Lung (tissue), 16 donors: ENCODE data around the gene ACVR2A. TPM values are rescaled to one million over a fixed set of nuclear protein-coding genes. Genes with fewer than 3 reads are reported as not detected.

Experiments
- ATAC-seq: fragments of 200-7000 bp; cut with Tn5 transposase; one replicate; pipeline ENCODE4 v1.9.1; 2020; ENCODE audit warnings: moderate number of reproducible peaks; ENCODE audit not compliant: insufficient read depth, low FRiP score
- DNase-seq, 3 donors: peaks; one replicate each; pipeline ENCODE4 v3.0.0-alpha.2; 2013 to 2017
- H3K27ac ChIP-seq, 2 donors: one replicate each; pipeline ENCODE4 v1.5.1; 2013; ENCODE audit warnings: mild to moderate bottlenecking in 2 of 2, moderate library complexity in 2 of 2, control low read depth in 1 of 2, inconsistent platforms in 1 of 2, low read depth in 1 of 2, low read length in 1 of 2
- H3K27me3 ChIP-seq, 3 donors: one replicate each; pipeline ENCODE4 v1.5.1; 2013; ENCODE audit warnings: low read length in 2 of 3; ENCODE audit not compliant: control insufficient read depth in 3 of 3, insufficient read depth in 3 of 3
- H3K36me3 ChIP-seq, 4 donors: one replicate each; pipeline ENCODE4 v1.5.1; 2013; ENCODE audit warnings: low read length in 4 of 4, mild to moderate bottlenecking in 1 of 4, moderate library complexity in 1 of 4; ENCODE audit not compliant: control insufficient read depth in 4 of 4, insufficient read depth in 4 of 4
- H3K4me1 ChIP-seq, 5 donors: one replicate each; pipeline ENCODE4 v1.5.1; 2013; ENCODE audit warnings: low read length in 5 of 5, mild to moderate bottlenecking in 2 of 5, moderate library complexity in 1 of 5; ENCODE audit not compliant: control insufficient read depth in 5 of 5, insufficient read depth in 5 of 5
- H3K4me3 ChIP-seq: one replicate; pipeline ENCODE4 v1.5.1; 2013; ENCODE audit warnings: mild to moderate bottlenecking, control low read depth, moderate library complexity
- H3K9ac ChIP-seq, 2 donors: one replicate each; pipeline ENCODE4 v1.5.1; 2013; ENCODE audit warnings: low read length in 2 of 2, control low read depth in 1 of 2; ENCODE audit not compliant: insufficient read depth in 1 of 2
- H3K9me3 ChIP-seq, 4 donors: one replicate each; pipeline ENCODE4 v1.5.1; 2013; ENCODE audit warnings: low read length in 3 of 4, mild to moderate bottlenecking in 1 of 4, moderate library complexity in 1 of 4; ENCODE audit not compliant: control insufficient read depth in 4 of 4, insufficient read depth in 3 of 4
- WGBS, 2 donors: extraction: QIAGEN DNeasy Blood & Tissue Kit; methylation state at CpG; one replicate each; pipeline ENCODE4 v1.1.7; 2013; 5-methylcytosine and 5-hydroxymethylcytosine counted together
- long read RNA-seq, 5 donors: transcript quantifications; one replicate each; lab custom pipeline, GENCODE V29; 2026
- polyA plus RNA-seq, 2 donors: library from polyadenylated mRNA; stranded (reverse); fragments of 200-250 nt; gene quantifications; one replicate each; pipeline ENCODE4 v1.2.1, GENCODE V29; 2013
- total RNA-seq, 2 donors: library from RNA; depleted of rRNA in 1 of 2; stranded (reverse); fragments of >200 nt in 1 of 2; gene quantifications; one replicate each; pipeline ENCODE4 v1.2.1, GENCODE V29; 2014 to 2021
- TF ChIP-seq, protein P1 (sequence below): IDR thresholded peaks from 2 replicates; pipeline ENCODE4 v1.5.1; 2012; ENCODE audit warnings: mild to moderate bottlenecking; ENCODE audit errors: control extremely low read depth, extremely low read depth
- donor health status: control.
- donor health status: control.
- donor health status: Bipolar disorder and iron deficiency.
- donor health status: healthy.
- donor health status: DM: yes; HTN: yes; CAD: no.

Gene ACVR2A
- total RNA-seq (10 to 100 TPM; 16.0 to 56.5 TPM), polyA plus RNA-seq (1 to 10 TPM; 4.0 to 5.8 TPM)
- long read RNA-seq, donor 1, full-length matches to known transcripts, result 24 of 29 reads
- long read RNA-seq, donor 1, partial matches to known transcripts, result 5 of 29 reads
- long read RNA-seq, donor 1, other reads (novel, unspliced or antisense), result 0 of 29 reads
- long read RNA-seq, donor 2, full-length matches to known transcripts, result 1 of 1 reads
- long read RNA-seq, donor 2, partial matches to known transcripts, result 0 of 1 reads
- long read RNA-seq, donor 2, other reads (novel, unspliced or antisense), result 0 of 1 reads
- long read RNA-seq, donor 3, full-length matches to known transcripts, result 8 of 14 reads
- long read RNA-seq, donor 3, partial matches to known transcripts, result 6 of 14 reads
- long read RNA-seq, donor 3, other reads (novel, unspliced or antisense), result 0 of 14 reads
- long read RNA-seq, donor 4, full-length matches to known transcripts, result 4 of 4 reads
- long read RNA-seq, donor 4, partial matches to known transcripts, result 0 of 4 reads
- long read RNA-seq, donor 4, other reads (novel, unspliced or antisense), result 0 of 4 reads
- long read RNA-seq, donor 5, full-length matches to known transcripts, result 17 of 17 reads
- long read RNA-seq, donor 5, partial matches to known transcripts, result 0 of 17 reads
- long read RNA-seq, donor 5, other reads (novel, unspliced or antisense), result 0 of 17 reads

GRCh38 chr2:147844697-147845410 is at the start of gene ACVR2A:
TSS of gene ACVR2A (plus strand) at chr2:147845029. CDS start at chr2:147845153, 124 bp downstream.
- H3K27ac ChIP-seq, result peak within 1 kb of the TSS; percentile 97 to 98
- H3K9ac ChIP-seq, result peak within 1 kb of the TSS; percentile 79 to 91
- no peaks in the 10 kb centered on the region for H3K27me3 ChIP-seq
- no peaks in the 10 kb centered on the region for H3K36me3 ChIP-seq
- TF ChIP-seq, protein P1, sequence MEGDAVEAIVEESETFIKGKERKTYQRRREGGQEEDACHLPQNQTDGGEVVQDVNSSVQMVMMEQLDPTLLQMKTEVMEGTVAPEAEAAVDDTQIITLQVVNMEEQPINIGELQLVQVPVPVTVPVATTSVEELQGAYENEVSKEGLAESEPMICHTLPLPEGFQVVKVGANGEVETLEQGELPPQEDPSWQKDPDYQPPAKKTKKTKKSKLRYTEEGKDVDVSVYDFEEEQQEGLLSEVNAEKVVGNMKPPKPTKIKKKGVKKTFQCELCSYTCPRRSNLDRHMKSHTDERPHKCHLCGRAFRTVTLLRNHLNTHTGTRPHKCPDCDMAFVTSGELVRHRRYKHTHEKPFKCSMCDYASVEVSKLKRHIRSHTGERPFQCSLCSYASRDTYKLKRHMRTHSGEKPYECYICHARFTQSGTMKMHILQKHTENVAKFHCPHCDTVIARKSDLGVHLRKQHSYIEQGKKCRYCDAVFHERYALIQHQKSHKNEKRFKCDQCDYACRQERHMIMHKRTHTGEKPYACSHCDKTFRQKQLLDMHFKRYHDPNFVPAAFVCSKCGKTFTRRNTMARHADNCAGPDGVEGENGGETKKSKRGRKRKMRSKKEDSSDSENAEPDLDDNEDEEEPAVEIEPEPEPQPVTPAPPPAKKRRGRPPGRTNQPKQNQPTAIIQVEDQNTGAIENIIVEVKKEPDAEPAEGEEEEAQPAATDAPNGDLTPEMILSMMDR, result no peak
- H3K4me3 ChIP-seq, result peak within 1 kb of the TSS; percentile 91
- H3K9me3 ChIP-seq, result no peaks in the 10 kb centered on the region
- peaks cover 0 to 17% (median 9%) of the 10 kb centered on the region in 5 donors for H3K4me1 ChIP-seq
- WGBS, 2 donors, result 0 to 1% methylated on average over 50 to 51 of the region's 51 CpGs
- DNase-seq, result peak; percentile 49 to 81 (median 78)
- ATAC-seq, result peak; percentile 2

GRCh38 chr2:147800316-147800715 is 44.5 kb upstream of the ACVR2A start:
- Histone ChIP-seq H3K36me3 (no peaks in the 10 kb centered on the region), H3K9me3 (no peaks in the 10 kb centered on the region), H3K4me3 (no peak overlapping the region), H3K9ac (no peak overlapping the region), H3K4me1 (no peaks in the 10 kb centered on the region), H3K27me3 (no peaks in the 10 kb centered on the region), H3K27ac (no peak overlapping the region)
- 52 to 95% methylated on average over 2 of the region's 2 CpGs for WGBS, 2 donors
- DNase-seq, result no peak
- no peak for ATAC-seq
- TF ChIP-seq, protein P1, result no peak

- TF ChIP-seq, protein P1, result no peak
- Histone ChIP-seq H3K4me1 (no peaks in the 10 kb centered on the region), H3K27ac (no peak overlapping the region), H3K9me3 (no peaks in the 10 kb centered on the region), H3K9ac (no peak overlapping the region), H3K36me3 (no peaks in the 10 kb centered on the region), H3K27me3 (no peaks in the 10 kb centered on the region), H3K4me3 (no peak overlapping the region)
- WGBS, 2 donors, result 63 to 70% methylated on average over 1 of the region's 1 CpG
- no peak for DNase-seq
- ATAC-seq, result no peak
Measured at GRCh38 chr2:147806846-147807245, 38.0 kb upstream of the ACVR2A start.
